WTC11 (cell line): ENCODE data around the gene RAPGEF5.
A peak's percentile ranks its signal among the peaks of the same experiment; 100 is the strongest.

Experiments
- NFYB ChIP-seq: sonication (generic); formaldehyde crosslinking; conservative IDR thresholded peaks from 2 replicates; pipeline ENCODE4 v1.8.0; 2022; ENCODE audit warnings: low read depth, missing genetic modification reagents
- TF ChIP-seq, protein P1 (sequence below): sonication (generic); formaldehyde crosslinking; IDR thresholded peaks from 2 replicates; pipeline ENCODE4 v1.8.0; 2022; ENCODE audit warnings: mild to moderate bottlenecking, missing genetic modification reagents

DNA sequence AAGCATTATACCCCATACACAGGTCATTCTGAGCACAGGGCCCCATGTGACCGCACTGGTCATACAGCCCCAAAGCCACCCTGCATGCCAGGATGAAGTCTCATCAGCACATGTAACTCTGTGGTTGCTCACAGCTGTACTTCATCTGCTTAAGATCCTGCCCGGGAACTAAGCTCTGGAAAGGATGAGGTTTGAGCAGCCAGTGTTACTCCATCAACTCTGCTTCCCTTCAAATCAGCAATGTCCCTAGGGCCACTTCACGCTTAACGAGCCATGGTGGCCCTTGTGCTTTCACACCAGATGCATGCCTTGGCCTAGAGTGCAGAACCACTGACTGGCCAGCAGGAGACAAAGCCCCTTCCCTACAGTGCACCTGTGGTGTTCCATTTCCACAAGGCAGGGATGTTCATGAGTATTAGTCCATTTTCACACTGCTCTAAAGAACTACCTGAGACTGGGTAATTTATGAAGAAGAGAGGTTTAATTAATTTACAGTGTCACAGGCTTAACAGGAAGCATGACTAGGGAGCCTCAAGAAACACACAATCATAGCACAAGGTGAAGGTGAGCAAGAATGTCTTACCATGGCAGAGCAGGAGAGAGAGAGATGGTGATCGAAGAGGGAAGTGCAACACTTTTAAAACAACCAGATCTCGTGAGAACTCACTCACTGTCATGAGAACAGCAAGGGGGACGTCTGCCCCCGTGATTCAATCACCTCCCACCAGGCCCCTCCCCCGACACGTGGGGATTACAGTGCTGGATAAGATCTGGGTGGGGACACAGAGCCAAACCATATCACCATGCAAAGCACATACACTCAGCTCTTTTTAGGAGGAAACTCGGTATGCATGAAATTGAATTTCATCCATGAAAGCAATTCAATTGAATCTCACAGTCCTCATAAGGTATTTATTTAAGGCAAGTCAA is 262.3 kb downstream of the RAPGEF5 start:
- TF ChIP-seq, protein P1, sequence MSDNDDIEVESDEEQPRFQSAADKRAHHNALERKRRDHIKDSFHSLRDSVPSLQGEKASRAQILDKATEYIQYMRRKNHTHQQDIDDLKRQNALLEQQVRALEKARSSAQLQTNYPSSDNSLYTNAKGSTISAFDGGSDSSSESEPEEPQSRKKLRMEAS (CRISPR knock-in tag) = 0 out of 2 replicates have a peak, but pooled peaks have one; percentile 49
- TF ChIP-seq NFYB (CRISPR knock-in tag) = no peak
